Ramos (cell line): ENCODE measurements around the gene CELSR1.

Experiments used
- in situ Hi-C: fragments of 300-500 bp; cut with MboI; formaldehyde crosslinking; loops from one replicate; pipeline ENCODE4 v1.14.3; 2022; ENCODE audit warnings: low sequenced_read_pairs; ENCODE audit not compliant: unreplicated experiment

CELSR1 gene

GRCh38 chr22:46557736-46558480 is 20.5 kb upstream of the CELSR1 start:
- in situ Hi-C loops, result no loop called here

- in situ Hi-C loops, result no loop called here
Observed at GRCh38 chr22:46556775-46557174, 19.4 kb upstream of the CELSR1 start.

DNA sequence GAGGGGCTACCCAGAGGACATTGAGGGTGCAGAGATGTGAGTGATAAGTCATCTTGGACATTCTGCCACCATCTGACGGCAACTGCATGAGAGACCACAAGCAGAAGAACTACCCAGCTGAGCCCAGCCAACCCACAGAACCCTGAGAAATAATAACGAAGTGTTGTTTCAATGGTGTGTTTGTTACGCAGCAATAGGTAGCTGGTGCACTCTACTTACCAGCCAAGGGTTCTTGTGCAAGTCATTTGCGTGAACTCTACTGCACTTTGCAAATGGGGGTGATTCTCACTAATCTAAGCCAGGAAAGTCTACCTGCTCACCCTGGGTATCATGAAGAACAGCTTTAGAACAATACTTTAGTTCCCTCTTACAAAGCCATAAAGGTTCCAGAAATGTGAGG is 15.8 kb upstream of the CELSR1 start:
- in situ Hi-C loops, result no loop called here

- in situ Hi-C loops, result no loop called here
Observed at GRCh38 chr22:46551996-46552395, 14.6 kb upstream of the CELSR1 start.

DNA sequence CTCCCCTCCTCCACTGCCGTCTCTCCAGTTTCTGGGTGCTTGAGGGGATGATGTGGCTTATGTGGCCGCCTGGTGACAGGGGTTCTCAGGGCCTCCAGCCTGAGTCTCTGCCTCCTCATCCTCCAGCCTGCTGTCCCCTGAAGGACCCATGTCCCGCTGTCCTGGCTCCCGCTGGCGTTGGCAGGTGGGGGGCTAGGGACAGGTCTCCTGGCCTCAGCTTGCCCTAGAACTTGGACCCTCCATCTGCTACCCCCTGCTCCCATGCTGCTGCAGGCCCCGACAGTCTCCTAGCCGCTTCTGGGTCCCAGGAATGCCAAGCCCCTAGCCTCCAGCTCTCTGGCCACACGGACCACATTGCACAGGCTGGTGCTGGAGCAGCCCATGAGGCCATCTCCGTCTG is 13.9 kb upstream of the CELSR1 start:
- in situ Hi-C loops, result no loop called here

DNA sequence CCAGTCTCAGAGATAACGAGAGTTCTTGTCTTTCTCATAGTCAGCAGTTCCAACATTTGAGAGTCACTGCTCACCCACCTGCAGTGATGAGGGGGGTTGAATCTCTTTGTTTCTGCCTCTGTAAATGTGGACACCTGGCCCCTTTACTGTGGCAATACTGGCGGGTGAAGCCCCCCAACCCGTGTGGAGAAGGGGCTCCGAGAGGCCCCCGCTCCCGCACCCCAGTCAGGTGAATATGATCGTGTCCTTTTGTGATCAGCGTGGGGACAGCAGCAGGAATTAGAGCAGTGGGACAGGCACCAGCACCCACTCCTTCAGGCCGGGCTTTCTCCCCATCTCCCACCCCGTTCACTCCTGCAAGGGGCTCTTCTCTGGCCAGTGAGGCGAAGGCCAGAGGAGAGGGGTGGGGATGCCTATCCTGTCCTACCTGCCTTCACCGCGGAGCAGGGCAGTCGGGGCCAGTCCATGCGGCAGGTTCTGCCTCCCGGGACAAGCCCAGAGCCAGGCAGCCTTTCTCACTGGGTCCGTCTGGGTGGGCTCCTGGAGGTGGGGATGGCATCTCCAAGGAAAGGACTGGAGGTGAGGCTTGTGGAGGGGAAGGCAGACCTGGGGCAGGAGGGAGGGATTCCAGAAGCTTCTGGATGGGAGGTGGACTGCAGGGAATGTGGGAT is 12.7 kb upstream of the CELSR1 start:
- in situ Hi-C loops, result loop anchor here (10.0 kb wide), 1 partner anchor 545 kb away; no protein-coding TSS in a partner anchor

GRCh38 chr22:46549563-46549840 is 12.1 kb upstream of the CELSR1 start:
- in situ Hi-C loops, result loop anchor here (10.0 kb wide), 1 partner anchor 545 kb away; no protein-coding TSS in a partner anchor

- in situ Hi-C loops, result loop anchor here (10.0 kb wide), 1 partner anchor 543 kb away; no protein-coding TSS in a partner anchor
Observed at GRCh38 chr22:46547883-46548244, 10.4 kb upstream of the CELSR1 start.

DNA sequence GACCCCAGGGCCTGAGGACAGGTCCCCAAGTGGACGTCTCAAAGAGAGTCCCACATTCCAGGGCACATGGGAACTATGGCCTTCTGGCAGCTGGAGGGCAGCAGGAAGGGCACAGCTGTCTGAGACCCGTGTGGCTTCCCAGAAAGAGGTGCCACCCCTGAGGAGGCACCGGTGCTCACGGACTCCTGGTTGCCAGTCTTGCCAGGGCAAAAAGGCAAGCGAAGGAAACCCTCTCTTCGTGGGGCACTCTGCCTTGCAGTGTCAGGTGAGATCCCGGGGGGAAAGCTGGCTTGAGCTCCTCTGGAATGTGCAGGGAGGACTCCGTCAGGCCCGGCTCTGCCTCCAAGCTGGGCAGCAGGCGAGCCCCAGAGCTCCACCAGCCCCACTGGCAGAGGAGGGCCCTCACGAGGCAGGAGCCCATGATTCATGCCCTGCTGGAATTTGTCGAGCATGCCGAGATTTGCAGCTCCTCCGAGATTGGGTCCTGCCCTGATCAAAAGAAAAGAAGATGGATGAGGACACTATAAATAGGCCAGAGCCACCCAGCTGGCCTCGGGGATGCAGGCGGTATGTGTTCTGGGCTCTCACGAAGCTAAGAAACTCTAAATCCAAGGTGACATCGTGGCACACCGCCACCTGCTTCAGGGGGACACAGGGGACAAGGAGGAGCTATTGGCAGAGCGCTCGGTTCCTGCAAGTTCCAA is 9.9 kb upstream of the CELSR1 start:
- in situ Hi-C loops, result loop anchor here (10.0 kb wide), 1 partner anchor 543 kb away; no protein-coding TSS in a partner anchor

- in situ Hi-C loops, result loop anchor here (10.0 kb wide), 1 partner anchor 542 kb away; no protein-coding TSS in a partner anchor
Observed at GRCh38 chr22:46546466-46547178, 9.2 kb upstream of the CELSR1 start.

GRCh38 chr22:46545086-46545792 is 7.8 kb upstream of the CELSR1 start:
- in situ Hi-C loops, result loop anchor here (10.0 kb wide), 1 partner anchor 540 kb away; no protein-coding TSS in a partner anchor

DNA sequence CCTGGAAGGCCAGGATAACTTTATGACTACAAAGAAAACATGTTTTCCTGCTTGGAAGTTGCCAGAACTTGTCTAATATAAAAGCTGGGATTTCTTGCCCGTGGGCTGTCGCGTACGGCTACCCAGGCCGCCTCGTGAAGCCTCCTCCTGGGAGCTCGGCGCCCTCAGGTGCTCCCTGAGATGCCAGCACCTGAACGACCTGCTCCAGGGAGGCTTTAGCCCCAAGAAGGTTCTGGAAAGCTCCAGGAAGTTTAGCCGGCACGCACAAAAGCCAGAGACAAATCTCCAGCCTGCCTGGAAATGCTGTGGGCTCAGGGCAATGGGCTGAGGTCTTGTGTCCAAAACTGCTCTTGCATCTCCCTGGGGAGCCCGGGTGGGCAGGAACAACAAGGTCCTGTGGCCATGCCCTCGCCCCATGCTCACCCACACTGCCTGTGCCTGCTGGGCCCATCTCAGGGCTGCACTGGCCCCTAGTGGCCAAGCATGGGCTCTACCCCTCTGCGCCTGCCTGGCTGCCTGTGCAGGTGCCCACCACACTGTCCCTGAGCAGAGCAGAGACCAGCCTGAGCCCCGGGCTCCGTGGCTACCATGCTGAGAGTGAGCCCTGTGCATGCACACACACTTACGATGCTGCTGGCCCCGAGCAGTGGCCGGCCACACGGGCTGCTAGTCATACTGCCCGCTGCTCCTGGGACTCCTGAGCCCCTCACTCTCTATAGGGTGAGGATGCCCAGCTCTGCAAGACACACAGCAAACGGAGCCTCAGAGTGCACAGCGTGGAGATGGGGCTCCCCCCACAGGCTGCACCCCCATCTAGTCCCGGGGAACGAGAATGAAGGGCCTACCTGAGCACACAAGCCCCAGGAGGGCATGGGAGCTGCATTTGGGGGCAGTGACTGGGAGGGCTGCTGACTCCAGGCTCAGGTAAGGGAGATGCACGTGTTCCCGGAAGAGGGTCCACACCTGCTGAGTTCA is 4.9 kb upstream of the CELSR1 start:
- in situ Hi-C loops, result loop anchor here (5.0 to 10.0 kb wide), 3 partner anchors 175 to 537 kb away; no protein-coding TSS in a partner anchor

- in situ Hi-C loops, result loop anchor here (5.0 to 10.0 kb wide), 3 partner anchors 174 to 537 kb away; no protein-coding TSS in a partner anchor
Observed at GRCh38 chr22:46541536-46541935, 4.1 kb upstream of the CELSR1 start.

DNA sequence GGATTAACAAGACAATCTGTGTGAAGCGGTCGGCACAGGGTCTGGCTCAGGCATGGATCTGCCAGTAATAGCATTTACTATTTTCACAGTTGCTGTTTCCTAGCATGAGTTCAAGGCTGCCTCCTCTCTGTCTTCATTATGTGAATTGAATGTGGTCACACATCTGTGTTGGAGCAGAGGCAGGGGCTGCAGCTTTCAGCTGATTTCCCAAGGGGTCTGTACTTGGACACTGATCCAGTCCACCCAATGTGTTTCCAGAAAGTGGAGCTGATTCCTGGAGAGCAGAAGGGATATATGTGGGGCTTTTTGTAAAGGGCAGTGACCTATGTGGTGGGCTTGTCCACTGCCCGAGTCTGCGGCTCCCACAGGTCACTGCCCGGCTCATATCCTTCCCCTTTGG is 3.5 kb upstream of the CELSR1 start:
- in situ Hi-C loops, result loop anchor here (5.0 to 10.0 kb wide), 3 partner anchors 174 to 536 kb away; no protein-coding TSS in a partner anchor

GRCh38 chr22:46539169-46539568 is 1.7 kb upstream of the CELSR1 start:
- in situ Hi-C loops, result no loop called here

GRCh38 chr22:46538814-46539160 is 1.4 kb upstream of the CELSR1 start:
- in situ Hi-C loops, result no loop called here

DNA sequence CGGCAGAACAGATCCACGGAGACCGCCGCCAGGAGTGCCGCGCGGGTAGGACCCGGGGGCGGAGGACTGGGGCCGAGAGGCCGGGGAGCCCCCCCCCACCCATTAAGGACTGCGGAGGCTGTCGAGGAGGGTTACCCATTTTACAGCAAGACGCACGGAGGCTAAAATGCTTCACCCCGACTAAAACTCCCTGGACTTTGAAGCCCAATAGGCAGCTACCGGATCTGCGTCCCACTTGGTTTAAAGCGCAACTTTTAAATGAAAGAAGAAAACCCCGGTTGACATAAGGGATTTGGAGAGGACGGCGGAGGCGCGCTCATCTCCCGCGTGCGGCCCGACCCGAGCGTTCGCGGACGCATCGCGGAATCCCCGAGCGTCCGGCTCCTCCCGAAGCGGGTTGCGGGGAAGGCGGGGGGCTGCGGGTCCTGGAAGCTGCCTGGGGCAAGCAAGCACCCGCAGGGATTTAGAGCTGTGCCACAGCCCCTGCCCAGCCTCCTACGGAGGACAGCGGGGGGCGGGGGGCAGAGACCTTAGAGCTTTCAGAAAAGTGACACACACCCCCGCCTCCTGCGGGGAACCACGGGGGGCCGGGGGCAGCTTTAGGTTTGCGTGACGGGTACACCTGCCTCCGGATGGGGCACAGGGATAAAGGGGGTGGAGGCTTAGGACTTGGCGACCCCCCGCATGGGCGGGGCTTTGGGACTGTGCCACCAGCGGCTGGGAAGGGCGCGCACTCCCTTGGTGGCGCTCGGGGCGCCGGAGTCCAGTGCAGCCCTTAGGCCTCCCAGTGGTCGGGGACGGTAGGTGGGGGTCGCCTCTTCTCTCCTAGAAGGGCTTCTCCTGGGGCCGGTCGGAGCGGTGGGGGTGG is 760 bp upstream of the CELSR1 start:
- in situ Hi-C loops, result no loop called here
